ENCODE data around the gene RHOH.
"Not testable (repeated sequence)": the region's sequence is repeated elsewhere in the genome, so short reads cannot be mapped to it uniquely, and the experiment has no call there.

The RHOH gene

GRCh38 chr4:40196724-40197281 is at the start of gene RHOH:
RHOH (plus strand) TSS chr4:40197031; CDS start chr4:40243387, 46,356 bp downstream.
- peak; percentile 44 to 56 for DNase-seq (ENCODE audit: low read depth in 2 of 2, low spot score in 1 of 2)

- not testable (repeated sequence) for DNase-seq (ENCODE audit: low read depth in 2 of 2, low spot score in 1 of 2)
These were observed 49.3 kb upstream of the RHOH start for GRCh38 chr4:40147490-40147889.

GRCh38 chr4:40149960-40150385 is 46.9 kb upstream of the RHOH start:
- DNase-seq (ENCODE audit: low read depth in 2 of 2, low spot score in 1 of 2): peak; percentile 45 to 58

- no peak for DNase-seq (ENCODE audit: low read depth in 2 of 2, low spot score in 1 of 2)
These were observed 45.9 kb upstream of the RHOH start for GRCh38 chr4:40150932-40151331.

GRCh38 chr4:40152637-40153036 is 44.2 kb upstream of the RHOH start:
- DNase-seq (ENCODE audit: low read depth in 2 of 2, low spot score in 1 of 2): no peak

- DNase-seq (ENCODE audit: low read depth in 2 of 2, low spot score in 1 of 2): no peak
These were observed 39.4 kb upstream of the RHOH start for GRCh38 chr4:40157436-40157835.

GRCh38 chr4:40160258-40160657 is 36.6 kb upstream of the RHOH start:
- no peak for DNase-seq (ENCODE audit: low read depth in 2 of 2, low spot score in 1 of 2)

- DNase-seq (ENCODE audit: low read depth in 2 of 2, low spot score in 1 of 2): no peak
These were observed 32.4 kb upstream of the RHOH start for GRCh38 chr4:40164459-40164858.

GRCh38 chr4:40165916-40166315 is 30.9 kb upstream of the RHOH start:
- DNase-seq (ENCODE audit: low read depth in 2 of 2, low spot score in 1 of 2): no peak

- no peak for DNase-seq (ENCODE audit: low read depth in 2 of 2, low spot score in 1 of 2)
These were observed 28.8 kb upstream of the RHOH start for GRCh38 chr4:40168070-40168469.

- no peak for DNase-seq (ENCODE audit: low read depth in 2 of 2, low spot score in 1 of 2)
These were observed 26.2 kb upstream of the RHOH start for GRCh38 chr4:40170588-40170987.

- no peak for DNase-seq (ENCODE audit: low read depth in 2 of 2, low spot score in 1 of 2)
These were observed 23.4 kb upstream of the RHOH start for GRCh38 chr4:40173470-40173875.

- DNase-seq (ENCODE audit: low read depth in 2 of 2, low spot score in 1 of 2): no peak
These were observed 20.2 kb upstream of the RHOH start for GRCh38 chr4:40176602-40177001.

- no peak for DNase-seq (ENCODE audit: low read depth in 2 of 2, low spot score in 1 of 2)
These were observed 19.2 kb upstream of the RHOH start for GRCh38 chr4:40177591-40177990.

- no peak for DNase-seq (ENCODE audit: low read depth in 2 of 2, low spot score in 1 of 2)
These were observed 18.2 kb upstream of the RHOH start for GRCh38 chr4:40178672-40179071.

GRCh38 chr4:40179360-40179759 is 17.5 kb upstream of the RHOH start:
- no peak for DNase-seq (ENCODE audit: low read depth in 2 of 2, low spot score in 1 of 2)

- DNase-seq (ENCODE audit: low read depth in 2 of 2, low spot score in 1 of 2): no peak
These were observed 16.5 kb upstream of the RHOH start for GRCh38 chr4:40180356-40180755.

- no peak for DNase-seq (ENCODE audit: low read depth in 2 of 2, low spot score in 1 of 2)
These were observed 14.8 kb upstream of the RHOH start for GRCh38 chr4:40182001-40182400.

GRCh38 chr4:40182954-40183353 is 13.9 kb upstream of the RHOH start:
- no peak for DNase-seq (ENCODE audit: low read depth in 2 of 2, low spot score in 1 of 2)

GRCh38 chr4:40183615-40184411 is 13.0 kb upstream of the RHOH start:
- DNase-seq (ENCODE audit: low read depth in 2 of 2, low spot score in 1 of 2): no peak

- DNase-seq (ENCODE audit: low read depth in 2 of 2, low spot score in 1 of 2): no peak
These were observed 10.8 kb upstream of the RHOH start for GRCh38 chr4:40185830-40186664.

- DNase-seq (ENCODE audit: low read depth in 2 of 2, low spot score in 1 of 2): no peak
These were observed 10.2 kb upstream of the RHOH start for GRCh38 chr4:40186665-40187014.

Measured in stimulated activated CD8-positive, alpha-beta memory T cell treated with anti-CD3 and anti-CD28 coated beads, Interleukin-4, amount 100 ng/mL, for 1 hour (primary cell).